Spleen (tissue), 11 donors: ENCODE measurements around the gene BRCA2. TPM values are rescaled to one million over a fixed set of nuclear protein-coding genes. Genes with fewer than 3 reads are reported as not detected.

Experiments used
- DNase-seq: peaks from one replicate; pipeline ENCODE4 v3.0.0-alpha.2; 2020
- H3K27ac ChIP-seq, 8 donors: fragments of 200-600 bp; sonication (generic) in 7 of 8; 1 replicate in 4 of 8; 2 replicates in 4 of 8; pipeline versions ENCODE4 v1.5.0 to v1.8.0; 2016 to 2021; ENCODE audit warnings: inconsistent platforms in 4 of 8, mild to moderate bottlenecking in 4 of 8, moderate library complexity in 1 of 8
- H3K27me3 ChIP-seq, 7 donors: fragments of 200-600 bp; sonication (generic) in 6 of 7; replicated peaks in 1 of 7; 1 replicate in 4 of 7; 2 replicates in 3 of 7; pipeline versions ENCODE4 v1.5.0 to v1.8.0; 2016 to 2021; ENCODE audit warnings: inconsistent platforms in 3 of 7, mild to moderate bottlenecking in 1 of 7
- H3K36me3 ChIP-seq, 6 donors: fragments of 200-600 bp; sonication (generic) in 5 of 6; 1 replicate in 4 of 6; 2 replicates in 2 of 6; pipeline versions ENCODE4 v1.5.0 to v1.8.0; 2016 to 2021; ENCODE audit warnings: inconsistent platforms in 2 of 6
- H3K4me1 ChIP-seq, 6 donors: fragments of 200-600 bp; sonication (generic) in 5 of 6; 1 replicate in 3 of 6; 2 replicates in 3 of 6; pipeline versions ENCODE4 v1.5.0 to v1.8.0; 2016 to 2021; ENCODE audit warnings: inconsistent platforms in 3 of 6
- H3K4me3 ChIP-seq, 8 donors: fragments of 200-600 bp; sonication (generic) in 7 of 8; 1 replicate in 4 of 8; 2 replicates in 4 of 8; pipeline versions ENCODE4 v1.5.0 to v1.8.0; 2016 to 2021; ENCODE audit warnings: inconsistent platforms in 4 of 8, mild to moderate bottlenecking in 4 of 8, moderate library complexity in 2 of 8
- H3K9me3 ChIP-seq, 8 donors: fragments of 200-600 bp; sonication (generic) in 7 of 8; 1 replicate in 4 of 8; 2 replicates in 4 of 8; pipeline versions ENCODE4 v1.5.0 to v1.8.0; 2016 to 2021; ENCODE audit warnings: inconsistent platforms in 4 of 8
- CTCF ChIP-seq, 11 experiments: fragments of 200-600 bp in 7 of 11; fragments of 450-650 bp in 4 of 11; sonication (generic) in 4 of 11; IDR thresholded peaks in 8 of 11; conservative IDR thresholded peaks in 3 of 11; 1 replicate in 7 of 11; 2 replicates in 4 of 11; pipeline versions ENCODE4 v1.4.0 to v1.8.0; 2016 to 2021; ENCODE audit warnings: antibody characterized with exemption in 11 of 11, inconsistent platforms in 4 of 11, mild to moderate bottlenecking in 1 of 11
- POLR2A ChIP-seq, 3 donors: fragments of 450-650 bp; IDR thresholded peaks; one replicate each; pipeline ENCODE4 v1.5.1; 2017; ENCODE audit warnings: antibody characterized with exemption in 3 of 3, mild to moderate bottlenecking in 1 of 3
- POLR2AphosphoS5 ChIP-seq, 3 donors: sonication (generic); formaldehyde crosslinking; IDR thresholded peaks; one replicate each; pipeline ENCODE4 v1.5.1; 2017; ENCODE audit warnings: antibody characterized with exemption in 3 of 3
- WGBS, 5 donors: extraction: QIAGEN DNeasy Blood & Tissue Kit in 3 of 5; methylation state at CpG; one replicate each; pipeline versions ENCODE4 v1.1.5 to v1.1.7; 2013 to 2018; 5-methylcytosine and 5-hydroxymethylcytosine counted together
- intact Hi-C: fragments of 100-400 bp; cut with DNase I; formaldehyde crosslinking; loops from one replicate; pipeline ENCODE4 v1.15.0; 2023; ENCODE audit warnings: low total_unique reads
- polyA plus RNA-seq, 3 donors: library from polyadenylated mRNA; stranded (reverse); fragments of 200-250 nt; gene quantifications; one replicate each; pipeline ENCODE4 v1.2.1, GENCODE V29; 2013
- total RNA-seq, 7 donors: library from RNA; depleted of rRNA in 3 of 7; stranded (reverse); fragments of >200 nt in 3 of 7; fragmentation: NEBNext Ultra II Directional in 4 of 7; extraction: Animal tissue kit (Norgen Biotek cat#: 25700) in 4 of 7; gene quantifications; one replicate each; pipeline versions ENCODE4 v1.1.0 to v1.2.1, GENCODE V29; 2016 to 2021
- donor health status: healthy with polysubstance abuse.
- donor health status: DM: no; HTN: no; CAD: no; lungs with moderate emphysema.
- donor health status: DM: no; HTN: no; CAD: no.
- donor health status: Bipolar disorder and iron deficiency.
- donor health status: healthy.
- donor health status: DM: no; HTN: no; CAD: no.
- donor health status: DM: yes; HTN: yes; CAD: no.

The BRCA2 gene
- total and polyA plus RNA-seq, 10 donors, result 0.35 to 11.2 (median 6.1) TPM

- DNase-seq, result no peak
- 51 to 74% (median 59%) methylated on average over 4 of the region's 4 CpGs for WGBS, 5 donors
- Histone ChIP-seq H3K9me3 (no peaks in the 10 kb centered on the region), H3K4me1 (peaks cover 0 to 8% (median 0%) of the 10 kb centered on the region in 6 donors), H3K4me3 (no peak overlapping the region), H3K27me3 (no peaks in the 10 kb centered on the region), H3K27ac (no peak overlapping the region), H3K36me3 (peaks cover 0 to 15% (median 0%) of the 10 kb centered on the region in 6 donors)
- TF ChIP-seq POLR2A (IDR thresholded peaks at IDR 0.05), result no peak
- TF ChIP-seq CTCF (IDR thresholded peaks at IDR 0.05 in 8 of 11, conservative IDR thresholded peaks at IDR 0.05 in 3 of 11), result no peak
- no peak for TF ChIP-seq POLR2AphosphoS5 (IDR thresholded peaks at IDR 0.05)
- intact Hi-C loops, result no loop called here
Measured at GRCh38 chr13:32390048-32390447, 74.7 kb downstream of the BRCA2 start.

- H3K27ac ChIP-seq, result no peak overlapping the region
- H3K27me3 ChIP-seq, result no peaks in the 10 kb centered on the region
- 63 to 93% (median 83%) methylated on average over 1 of the region's 1 CpG for WGBS, 5 donors
Measured at GRCh38 chr13:32390484-32390883, 75.2 kb downstream of the BRCA2 start.

GRCh38 chr13:32391101-32391619 is 75.9 kb downstream of the BRCA2 start:
- Histone ChIP-seq H3K36me3 (peaks cover 0 to 16% (median 0%) of the 10 kb centered on the region in 6 donors), H3K9me3 (no peaks in the 10 kb centered on the region)
- 72 to 92% (median 77%) methylated on average over 4 of the region's 4 CpGs for whole genome bisulfite sequencing, 5 donors

More at GRCh38 chr13:32390484-32390883, 75.2 kb downstream of the BRCA2 start:
- peaks cover 0 to 14% (median 0%) of the 10 kb centered on the region in 6 donors for H3K36me3 ChIP-seq
- TF ChIP-seq POLR2A (IDR thresholded peaks at IDR 0.05) (no peak), POLR2AphosphoS5 (IDR thresholded peaks at IDR 0.05) (no peak), CTCF (IDR thresholded peaks at IDR 0.05 in 8 of 11, conservative IDR thresholded peaks at IDR 0.05 in 3 of 11) (no peak)
- no peak overlapping the region for H3K4me3 ChIP-seq
- intact Hi-C loops, result no loop called here
- H3K9me3 ChIP-seq, result no peaks in the 10 kb centered on the region
- no peak for DNase-seq
- peaks cover 0 to 8% (median 0%) of the 10 kb centered on the region in 6 donors for H3K4me1 ChIP-seq

More at GRCh38 chr13:32391101-32391619, 75.9 kb downstream of the BRCA2 start:
- no peak for DNase-seq
- no peaks in the 10 kb centered on the region for H3K27me3 ChIP-seq
- H3K27ac ChIP-seq, result no peak overlapping the region
- no peak overlapping the region for H3K4me3 ChIP-seq
- intact Hi-C loops, result no loop called here
- TF ChIP-seq CTCF (IDR thresholded peaks at IDR 0.05 in 8 of 11, conservative IDR thresholded peaks at IDR 0.05 in 3 of 11), result no peak
- no peak for TF ChIP-seq POLR2AphosphoS5 (IDR thresholded peaks at IDR 0.05)
- no peak for TF ChIP-seq POLR2A (IDR thresholded peaks at IDR 0.05)
- peaks cover 0 to 8% (median 0%) of the 10 kb centered on the region in 6 donors for H3K4me1 ChIP-seq
